Activated T-cell treated with anti-CD3 and anti-CD28 coated beads for 24 hours (primary cell): ENCODE results near the gene CYGB.
"Not testable (repeated sequence)": the region's sequence is repeated elsewhere in the genome, so short reads cannot be mapped to it uniquely, and the experiment has no call there.

ENCODE experiments used
- DNase-seq: peaks from one replicate; pipeline ENCODE4 v3.0.0-alpha.2; 2020; ENCODE audit warnings: low read depth

CYGB gene

DNA sequence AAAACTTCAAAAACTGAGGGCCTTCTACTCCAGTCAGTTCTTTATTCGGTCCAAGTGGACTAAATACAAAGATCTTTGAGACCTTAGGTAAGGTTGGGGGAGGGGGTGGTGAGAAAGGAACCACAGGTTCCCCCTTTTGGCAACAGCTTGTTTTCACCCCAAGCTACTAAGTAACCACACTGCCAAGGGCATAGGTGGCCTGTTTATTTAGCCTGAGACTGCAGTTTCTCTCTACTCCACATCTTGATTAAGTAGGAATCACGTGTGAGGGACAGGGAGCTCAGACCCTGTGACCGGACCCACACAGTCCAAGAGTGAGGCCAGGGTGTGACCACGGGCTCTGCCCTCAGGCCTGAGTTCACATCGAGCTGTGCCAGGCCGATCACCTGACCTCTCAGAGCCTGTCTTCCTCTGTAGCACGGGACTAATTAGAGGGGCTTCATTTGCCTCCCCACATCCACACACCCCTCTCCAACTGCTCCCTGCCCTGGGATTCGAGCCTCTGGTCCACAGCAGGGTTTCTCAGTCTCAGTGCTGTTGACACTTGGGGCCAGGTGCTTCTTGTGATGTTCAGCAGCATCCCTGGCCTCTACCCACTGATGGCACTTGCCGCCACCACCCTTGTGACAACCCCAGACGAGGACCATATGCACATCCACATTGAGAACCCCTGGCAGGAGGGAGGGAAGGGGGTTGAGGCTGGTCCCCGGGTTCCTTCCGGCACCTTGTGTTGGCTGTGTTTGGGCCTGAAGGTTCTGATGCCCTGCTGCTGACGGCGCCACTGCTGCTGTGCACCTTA lies 30.3 kb upstream of the CYGB start:
- DNase-seq: no peak

DNA sequence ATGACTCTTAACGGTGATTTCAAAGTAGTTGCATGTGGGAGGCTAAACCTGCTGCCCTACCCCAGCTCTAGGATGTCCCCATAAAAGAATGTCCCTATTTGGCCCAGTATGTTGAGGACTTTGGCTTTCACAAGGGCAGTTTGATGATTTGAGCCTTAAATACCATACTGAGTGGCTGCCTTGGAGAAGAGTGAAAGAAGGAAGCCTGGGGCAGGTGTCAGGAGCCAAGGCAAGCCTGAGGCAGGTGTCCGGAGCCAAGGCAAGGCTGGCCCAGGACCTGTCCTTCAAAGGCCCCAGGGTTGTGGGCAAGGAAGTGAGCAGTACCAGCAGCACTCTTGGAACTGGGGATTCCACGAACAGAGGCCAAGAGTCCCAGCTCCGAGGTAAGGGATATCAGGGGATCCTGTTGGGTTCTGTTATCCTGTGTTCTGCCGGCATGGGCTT lies 29.5 kb upstream of the CYGB start:
- no peak for DNase-seq

DNA sequence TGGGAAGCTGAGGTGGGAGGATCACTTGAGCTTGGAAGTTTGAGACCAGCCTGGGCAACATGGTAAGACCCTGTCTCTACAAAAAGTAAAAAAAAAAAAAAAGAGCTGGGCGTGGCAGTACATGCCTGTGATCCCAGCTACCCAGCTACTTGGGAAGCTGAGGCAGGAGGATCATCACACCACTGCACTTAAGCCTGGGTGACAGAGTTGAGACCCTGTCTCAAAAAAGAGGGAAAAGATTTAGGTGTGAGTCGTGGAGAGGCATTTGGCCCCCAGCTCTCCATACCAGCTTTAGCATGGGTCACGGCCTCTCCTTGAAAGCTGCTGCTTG lies 29.1 kb upstream of the CYGB start:
- DNase-seq: no peak

DNA sequence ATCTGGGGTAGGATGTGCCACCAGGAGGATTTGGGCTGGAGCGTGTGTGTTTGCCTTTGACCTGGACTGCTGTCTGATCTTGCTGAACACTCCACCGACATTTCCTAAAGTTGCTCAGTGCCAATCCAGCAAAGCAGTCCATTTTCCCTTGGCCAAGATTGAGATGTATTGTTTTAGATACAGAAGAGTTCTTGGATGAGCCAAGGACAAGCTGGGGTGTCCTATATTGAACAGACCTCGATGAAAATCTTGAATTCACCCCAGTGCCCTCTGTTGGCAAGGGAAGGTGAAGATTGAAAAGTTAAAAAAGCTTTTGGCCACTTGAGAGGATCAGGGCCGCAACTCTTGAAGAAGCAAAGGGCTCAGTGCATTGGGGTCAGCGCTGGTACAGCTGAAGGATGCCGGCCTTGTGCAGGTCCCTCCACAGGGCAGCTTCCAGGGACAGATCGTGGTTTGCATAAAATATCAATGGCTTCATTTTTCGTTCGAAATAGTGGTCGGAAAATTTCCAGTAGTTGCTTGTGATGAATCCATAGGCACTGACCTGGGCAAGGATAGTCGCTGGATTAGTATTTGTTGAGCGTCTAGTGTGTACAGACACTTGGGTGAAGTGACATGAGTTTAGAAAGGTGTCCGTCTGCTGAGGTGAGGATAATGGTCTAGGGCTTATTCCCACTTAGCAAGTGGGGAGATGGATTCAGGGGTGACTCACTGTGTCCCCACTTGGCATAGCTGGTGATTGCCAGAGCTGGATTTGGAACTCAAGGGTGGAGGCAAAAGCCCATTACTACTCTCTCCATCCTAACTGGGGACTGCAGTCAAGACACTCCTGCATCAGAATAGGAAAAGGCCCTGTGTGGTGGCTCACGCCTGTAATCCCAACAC lies 28.5 kb upstream of the CYGB start:
- DNase-seq: no peak

DNA sequence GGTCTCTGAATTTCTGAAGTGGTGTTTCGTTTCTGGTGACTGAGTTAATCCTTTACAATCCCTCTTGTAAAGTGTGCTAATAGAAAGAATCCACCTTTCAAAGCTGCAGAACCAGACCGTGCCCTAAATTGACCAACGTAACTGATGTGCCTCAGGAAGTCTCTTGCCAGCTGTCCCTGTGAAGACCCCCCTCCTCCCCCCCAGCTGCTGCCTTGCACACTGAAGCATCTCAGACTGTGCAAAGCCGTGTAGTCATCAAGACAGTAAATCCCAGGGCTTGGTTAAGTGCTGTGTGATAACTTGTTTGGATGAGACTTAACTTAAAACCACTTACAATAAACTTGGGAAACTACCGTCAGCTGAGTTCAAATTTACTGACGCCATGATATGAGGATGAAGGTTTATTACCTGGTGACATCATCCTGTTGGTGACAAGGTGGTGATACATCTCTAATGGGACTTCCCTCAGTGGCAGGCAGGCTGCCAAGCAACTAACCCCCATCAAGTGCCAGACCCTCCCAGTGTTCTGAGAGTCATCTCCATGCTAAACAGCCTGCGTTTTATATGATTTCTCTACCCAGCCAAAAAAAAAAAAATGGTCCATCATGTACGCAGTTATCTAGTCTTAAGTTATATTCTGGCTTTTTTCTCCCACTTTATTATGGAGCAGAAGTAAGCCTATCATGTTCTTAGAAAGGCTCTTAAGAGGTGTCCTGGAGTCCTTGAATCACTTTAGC lies 27.6 kb upstream of the CYGB start:
- not testable (repeated sequence) for DNase-seq

DNA sequence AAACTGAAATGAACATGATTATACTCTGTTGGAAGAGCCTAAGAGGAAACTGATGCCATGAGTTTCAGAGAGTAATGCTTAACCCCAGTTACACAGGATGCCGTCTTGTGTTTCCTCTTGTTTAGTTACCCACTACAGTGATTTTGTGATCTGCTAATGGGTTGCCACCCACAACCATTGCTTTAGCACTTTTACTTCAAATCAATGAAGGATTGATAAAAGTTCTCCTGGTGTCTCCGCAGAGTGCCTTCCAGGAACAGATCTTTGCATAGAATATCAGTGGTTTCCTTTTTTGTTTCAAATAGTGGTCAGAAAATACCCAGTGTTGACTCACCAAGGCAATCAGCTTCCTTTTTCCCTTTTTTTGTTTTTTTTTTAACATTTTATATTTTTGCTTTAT lies 25.9 kb upstream of the CYGB start:
- not testable (repeated sequence) for DNase-seq

DNA sequence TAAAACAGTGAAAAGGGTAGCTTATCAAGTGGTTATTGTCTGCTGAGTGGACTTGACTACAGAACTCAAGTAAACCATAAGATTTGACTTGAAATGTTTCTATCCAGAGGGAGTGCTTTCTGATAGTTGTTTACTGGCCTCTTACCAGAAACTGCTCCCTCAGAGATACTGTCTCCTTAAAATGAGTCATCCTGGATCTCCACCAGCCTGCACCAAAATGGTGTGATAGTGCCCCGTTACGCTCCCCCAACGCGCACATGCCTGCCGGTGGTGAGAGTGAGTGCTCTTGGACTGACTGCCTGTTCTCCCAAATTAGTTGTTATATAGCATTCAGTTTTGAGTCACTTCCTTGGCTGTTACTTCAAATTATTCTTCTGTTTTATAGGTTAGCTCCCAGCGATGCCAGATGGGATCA lies 25.2 kb upstream of the CYGB start:
- DNase-seq: no peak

DNA sequence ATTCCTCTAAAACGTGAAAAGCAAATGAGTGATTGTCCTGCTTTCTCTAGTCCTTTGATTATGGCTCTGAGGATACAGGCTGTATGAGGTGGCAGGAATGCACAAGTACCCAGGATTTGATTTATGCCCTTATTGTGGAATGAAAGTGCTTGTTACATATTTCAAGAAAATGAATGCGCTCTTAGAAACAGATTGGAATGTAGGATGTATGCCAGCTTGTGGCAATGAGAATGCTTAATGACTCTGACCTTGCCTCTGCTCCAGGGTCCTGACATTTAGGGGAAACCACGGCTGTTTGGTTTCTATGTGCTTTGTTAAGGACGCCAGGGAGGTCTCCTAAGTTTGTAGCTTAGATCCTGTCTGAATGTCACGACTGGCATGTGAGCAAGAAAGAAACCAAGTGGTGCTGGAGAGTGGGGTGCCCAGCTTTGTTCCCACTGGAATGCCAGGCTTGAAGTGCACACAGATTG lies 24.3 kb upstream of the CYGB start:
- no peak for DNase-seq

DNA sequence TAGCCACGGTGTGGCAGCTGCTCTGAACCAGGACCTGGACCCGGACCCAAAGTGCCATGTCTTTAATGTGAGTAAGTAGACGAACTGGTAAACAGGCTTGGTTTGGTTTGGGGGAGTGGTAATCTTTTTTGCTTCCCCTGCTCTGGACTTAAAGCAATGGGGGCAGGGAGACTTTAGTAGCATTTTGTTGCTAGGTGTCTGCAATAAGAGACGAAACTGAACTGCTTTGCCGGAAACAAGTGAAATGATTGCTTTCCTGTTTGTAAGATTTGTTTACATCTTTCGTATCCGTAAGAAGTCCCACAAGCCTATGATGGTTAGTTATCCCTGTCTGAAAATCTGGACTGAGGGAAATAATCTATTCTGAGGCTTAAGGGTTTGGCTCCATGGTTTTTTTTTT lies 23.8 kb upstream of the CYGB start:
- no peak for DNase-seq

DNA sequence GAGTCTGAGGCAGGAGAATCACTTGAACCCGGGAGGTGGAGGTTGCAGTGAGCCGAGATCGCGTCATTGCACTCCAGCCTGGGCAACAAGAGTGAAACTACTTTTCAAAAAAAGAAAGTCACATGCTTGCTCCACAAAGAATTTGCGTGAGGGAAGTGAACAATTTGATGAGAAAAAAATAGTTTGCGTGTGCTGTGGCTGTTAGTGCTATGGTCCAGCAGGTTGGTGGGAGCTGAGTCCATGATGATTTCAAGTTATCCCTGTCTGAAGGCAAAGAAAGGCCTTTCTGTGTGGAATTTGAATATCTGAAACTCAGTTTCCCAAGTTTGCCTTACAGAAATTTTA lies 23.3 kb upstream of the CYGB start:
- no peak for DNase-seq

DNA sequence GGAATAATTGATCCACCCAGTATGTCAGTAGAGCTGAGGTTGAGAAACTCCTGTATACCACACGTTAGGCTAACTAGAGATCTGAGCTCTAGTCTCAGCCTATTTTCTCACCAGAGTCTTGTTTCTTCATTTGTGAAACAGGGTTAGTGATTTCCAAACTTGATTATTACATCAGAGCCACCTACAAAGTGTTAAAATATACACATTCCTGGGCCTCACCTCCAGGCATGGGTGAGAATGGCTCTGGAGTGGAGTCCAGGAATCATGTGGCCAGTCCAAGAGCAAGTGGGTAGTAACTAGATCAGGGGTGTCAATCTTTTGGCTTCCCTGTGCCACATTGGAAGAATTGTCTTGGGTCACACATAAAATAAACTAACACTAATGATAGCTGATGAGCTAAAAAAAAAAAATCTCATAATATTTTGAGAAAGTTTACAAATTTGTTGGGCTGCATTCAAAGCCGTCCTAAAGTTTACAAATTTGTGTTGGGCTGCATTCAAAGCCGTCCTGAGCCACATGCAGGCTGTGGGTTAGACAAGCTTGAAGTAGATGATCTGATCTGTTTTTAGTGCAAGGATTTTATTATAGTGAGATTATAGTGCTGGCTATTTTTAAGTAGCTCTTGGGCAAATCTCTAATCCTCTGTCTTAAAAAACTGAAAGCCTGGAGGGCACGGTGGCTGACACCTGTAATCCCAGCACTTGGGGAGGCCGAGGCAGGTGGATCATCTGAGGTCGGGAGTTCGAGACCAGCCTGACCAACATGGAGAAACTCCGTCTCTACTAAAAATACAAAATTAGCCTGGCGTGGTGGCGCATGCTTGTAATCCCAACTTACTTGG lies 22.7 kb upstream of the CYGB start:
- DNase-seq: no peak

DNA sequence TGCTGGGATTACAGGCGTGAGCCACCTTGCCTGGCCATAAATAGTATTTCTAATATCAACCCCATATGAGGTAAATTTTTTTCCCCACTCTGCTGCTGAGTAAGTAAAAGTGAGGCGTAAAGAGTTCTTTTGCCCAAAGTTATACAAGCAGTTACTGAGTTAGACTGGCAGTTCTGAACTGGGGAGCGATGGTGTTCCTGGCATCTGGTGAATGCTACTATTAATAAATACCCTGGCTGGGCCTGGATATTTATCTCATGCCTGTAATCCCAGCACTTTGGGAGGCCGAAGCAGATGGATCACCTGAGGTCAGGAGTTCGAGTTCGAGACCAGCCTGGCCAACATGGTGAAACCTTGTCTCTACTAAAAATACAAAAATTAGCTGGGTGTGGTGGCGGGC lies 22.0 kb upstream of the CYGB start:
- not testable (repeated sequence) for DNase-seq

DNA sequence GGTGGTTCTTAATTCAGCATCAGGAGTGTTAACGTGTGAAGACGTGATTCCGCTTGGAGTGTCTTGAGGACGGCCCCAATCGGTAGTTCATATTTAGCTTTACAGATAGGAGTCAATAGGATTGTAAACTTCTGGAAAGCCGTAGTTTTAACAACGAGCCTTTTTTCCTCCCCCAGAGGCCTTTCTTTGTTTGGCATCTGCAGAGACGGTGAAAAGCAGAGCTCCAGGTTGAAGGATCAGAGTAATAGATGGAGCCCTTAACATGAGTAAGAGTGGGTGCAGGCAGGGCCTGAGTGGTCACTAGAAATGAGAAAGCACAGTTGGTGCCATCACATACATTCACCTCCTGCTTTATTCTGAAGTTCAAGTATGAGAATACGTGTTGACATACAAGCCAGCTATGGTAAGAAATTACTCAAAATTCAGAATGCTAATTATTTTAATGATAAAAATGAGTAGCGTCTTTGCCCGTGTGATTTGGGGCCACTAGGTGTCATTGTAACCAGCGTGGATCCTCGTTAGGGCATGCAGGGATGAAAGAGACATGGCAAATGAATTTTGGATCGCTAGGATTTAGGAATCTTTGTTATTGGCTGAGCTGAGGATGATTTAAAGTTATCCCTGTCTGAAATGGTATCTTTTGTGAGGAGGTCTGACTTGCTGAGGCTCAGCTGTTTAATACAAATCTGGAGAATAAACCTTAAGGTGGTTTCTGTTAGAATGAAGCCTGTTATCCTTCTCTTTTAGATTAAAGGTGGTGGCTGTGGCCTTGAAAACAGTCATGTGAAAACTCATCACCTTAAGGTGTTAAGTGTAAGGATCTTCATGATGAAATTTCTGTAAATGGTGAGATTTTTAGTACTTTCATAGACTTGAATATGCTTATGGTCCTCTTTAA lies 20.9 kb upstream of the CYGB start:
- DNase-seq: no peak

DNA sequence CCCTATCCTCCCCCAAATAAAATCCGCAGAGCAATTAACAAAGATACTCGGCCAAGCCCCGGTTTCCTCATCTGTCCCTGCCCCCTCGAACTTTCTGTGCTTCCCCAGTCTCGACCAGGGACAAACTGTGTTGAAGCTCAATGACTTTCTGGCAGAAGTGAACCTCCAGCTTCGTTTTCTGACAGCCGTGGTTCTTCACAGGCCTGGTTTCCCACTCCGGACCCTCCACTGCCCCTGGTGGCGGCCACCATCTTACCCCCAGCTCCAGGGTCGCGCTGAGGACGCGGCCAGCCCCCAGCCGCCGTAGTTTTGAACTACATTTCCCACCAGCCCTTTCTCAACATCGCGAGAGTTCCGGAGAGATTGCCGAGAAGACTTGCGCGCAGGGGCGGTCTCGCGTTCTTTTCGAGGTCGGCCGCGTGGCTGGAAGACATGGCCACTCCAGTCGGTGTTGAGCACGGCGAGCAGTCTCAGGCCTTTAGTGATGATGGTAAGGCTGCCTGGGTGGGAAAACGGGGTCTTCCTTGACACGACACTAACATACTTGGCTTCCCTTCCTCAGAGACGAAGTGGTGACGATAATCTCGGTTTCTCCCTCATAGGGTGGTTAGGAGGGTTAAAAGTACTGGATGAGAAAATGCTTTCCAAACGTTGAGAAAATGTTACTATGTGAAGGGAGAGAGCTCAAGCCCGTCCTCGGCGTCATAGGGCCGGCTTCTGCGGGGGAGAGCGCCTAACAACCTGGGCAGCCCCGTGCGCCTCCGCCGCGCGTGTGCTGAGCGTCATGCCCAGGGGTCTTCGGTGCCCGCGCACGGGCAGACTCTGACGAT lies 20.1 kb upstream of the CYGB start:
- peak; percentile 92 for DNase-seq

DNA sequence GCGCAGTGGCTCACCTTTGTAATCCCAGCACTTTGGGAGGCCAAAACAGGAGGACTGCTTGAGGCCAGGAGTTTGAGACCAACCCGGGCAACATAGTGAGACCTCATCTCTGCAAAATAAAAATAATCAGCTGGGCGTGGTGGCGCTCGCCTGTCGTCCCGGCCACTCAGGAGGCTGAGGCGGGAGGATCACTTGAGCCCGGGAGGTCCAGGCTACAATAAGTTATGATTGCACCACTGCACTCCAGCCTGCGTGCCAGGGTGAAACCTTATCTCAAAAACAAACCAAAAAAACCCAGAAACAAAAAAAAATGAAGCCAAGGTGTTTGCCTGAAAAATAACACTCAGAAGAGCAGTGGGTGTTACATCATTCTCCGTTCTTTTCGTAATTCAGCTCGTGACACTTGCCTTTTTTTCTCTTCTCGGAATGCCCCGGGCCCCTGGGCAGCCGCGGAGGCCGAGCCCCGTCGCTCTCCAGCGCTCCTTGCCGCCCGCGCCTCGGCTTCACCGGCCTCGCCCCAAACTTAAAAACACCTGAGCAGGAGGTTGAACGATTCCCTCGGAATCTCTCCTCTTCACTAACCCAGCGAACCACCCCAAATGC lies 19.4 kb upstream of the CYGB start:
- peak; percentile 20 for DNase-seq

DNA sequence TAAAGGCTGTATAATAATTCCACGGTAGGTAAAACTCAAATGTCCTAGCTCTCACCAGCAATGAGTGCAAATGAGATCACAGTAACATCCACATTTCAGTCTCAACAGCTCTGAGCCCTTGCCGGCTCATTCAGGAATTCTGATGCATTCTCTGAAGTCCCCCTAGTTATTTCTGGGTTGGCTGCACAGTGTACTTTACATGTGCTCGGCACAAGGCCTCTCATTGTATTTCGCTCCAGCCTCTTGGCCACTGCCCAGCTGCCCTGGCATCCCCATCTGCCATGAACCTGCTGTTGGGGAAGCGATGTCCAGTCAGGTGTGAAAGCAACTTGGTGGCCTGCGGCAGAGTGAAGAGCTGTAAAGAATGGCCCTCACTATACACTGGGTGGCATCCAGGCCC lies 16.6 kb upstream of the CYGB start:
- DNase-seq: no peak

DNA sequence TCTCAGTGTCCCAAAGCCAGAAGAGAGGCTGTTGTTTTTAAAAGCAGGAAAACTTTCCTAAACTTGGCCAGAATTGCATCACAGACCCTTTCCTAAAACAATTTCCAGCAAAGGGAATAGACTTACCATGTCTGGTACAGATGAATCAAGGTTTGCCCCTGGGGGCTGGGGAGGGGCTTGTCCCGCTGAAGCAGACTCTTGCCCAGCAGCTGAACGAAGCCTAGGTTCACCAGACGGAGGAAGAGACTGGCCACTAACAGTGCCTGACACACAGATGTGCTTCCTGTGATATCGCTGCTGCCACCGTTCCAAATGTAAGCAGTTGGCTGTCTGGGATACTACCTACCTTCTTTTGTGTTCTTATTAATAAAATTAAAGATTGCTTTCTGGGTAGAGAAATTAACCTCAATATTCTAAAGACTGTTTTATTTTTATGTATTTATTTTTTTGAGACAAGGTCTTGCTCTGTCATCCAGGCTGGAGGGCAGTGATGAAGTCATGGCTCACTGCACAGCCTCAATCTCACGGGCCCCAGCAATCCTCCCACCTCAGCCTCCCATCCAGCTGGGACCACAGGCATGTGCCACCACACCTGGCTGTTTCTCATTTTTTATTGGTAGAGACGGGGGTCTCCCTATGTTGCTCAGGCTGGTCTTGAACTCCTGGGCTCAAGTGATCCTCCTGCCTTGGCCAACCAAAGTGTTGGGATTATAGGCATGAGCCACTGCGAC lies 15.8 kb upstream of the CYGB start:
- no peak for DNase-seq

DNA sequence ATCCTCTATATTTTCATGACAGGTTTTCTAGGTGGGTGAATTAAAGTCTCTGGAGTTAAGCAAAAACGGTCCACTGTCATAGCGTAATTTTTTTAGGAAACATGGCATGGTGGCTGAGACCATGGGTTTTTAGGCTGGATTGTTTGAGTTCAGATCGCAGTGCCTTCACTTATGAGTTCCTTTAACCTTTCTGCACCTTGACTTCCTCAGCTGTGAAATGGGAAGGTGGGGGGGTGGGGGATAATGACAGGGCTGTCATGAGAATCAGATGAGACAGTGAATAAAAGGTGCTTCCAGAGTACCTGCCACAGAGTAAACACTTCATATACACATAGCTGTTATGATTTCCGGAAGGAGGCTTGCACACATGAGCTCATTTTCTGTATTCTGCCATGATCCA lies 14.2 kb upstream of the CYGB start:
- DNase-seq: no peak
